Activated T-cell treated with anti-CD3 and anti-CD28 coated beads for 24 hours (primary cell): Measurements from ENCODE around the gene MIA2.
"Not testable (repeated sequence)": the region's sequence is repeated elsewhere in the genome, so short reads cannot be mapped to it uniquely, and the experiment has no call there.

ENCODE experiments used
- DNase-seq: peaks from one replicate; pipeline ENCODE4 v3.0.0-alpha.2; 2020; ENCODE audit warnings: low read depth

MIA2 gene

DNA sequence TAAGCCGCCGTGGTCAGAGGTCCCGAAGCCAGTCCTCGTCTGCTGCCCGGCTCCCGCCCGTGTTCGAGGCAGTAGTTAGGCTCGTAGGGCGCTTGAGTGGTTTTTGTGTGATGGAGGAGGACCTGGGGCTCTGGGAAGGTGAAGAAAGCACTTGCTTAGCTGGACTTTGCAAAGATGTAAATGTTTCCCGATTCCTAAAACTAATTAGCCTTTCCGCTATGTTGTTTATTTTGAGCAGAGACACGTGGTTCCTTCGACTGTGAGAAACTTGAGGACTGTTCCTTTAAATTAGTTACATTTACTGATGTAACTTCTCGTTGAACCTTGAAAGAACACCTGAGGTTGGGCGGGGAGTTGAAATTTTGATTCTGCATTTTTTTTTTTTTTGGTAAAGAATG, 33.9 kb downstream of the MIA2 start:
- no peak for DNase-seq

DNA sequence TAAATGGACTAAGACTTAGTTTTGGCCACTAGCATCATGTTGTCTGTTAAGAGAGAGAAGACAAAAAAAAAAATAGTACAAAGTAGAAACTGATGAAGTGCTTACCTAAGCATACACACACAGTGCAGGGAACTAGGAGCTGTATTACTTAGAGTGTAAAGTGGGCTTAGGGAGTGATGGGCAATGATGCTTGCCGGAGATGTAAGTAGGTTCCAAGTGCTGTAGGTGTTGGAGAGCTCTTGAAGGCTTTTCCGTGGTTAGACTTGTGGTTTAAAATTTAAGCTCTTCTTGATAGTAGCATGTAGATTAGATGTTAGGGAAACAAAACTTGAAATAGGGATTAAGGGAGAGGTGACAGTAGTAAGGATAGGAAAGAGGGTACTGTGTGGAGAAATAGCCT, 34.7 kb downstream of the MIA2 start:
- no peak for DNase-seq

DNA sequence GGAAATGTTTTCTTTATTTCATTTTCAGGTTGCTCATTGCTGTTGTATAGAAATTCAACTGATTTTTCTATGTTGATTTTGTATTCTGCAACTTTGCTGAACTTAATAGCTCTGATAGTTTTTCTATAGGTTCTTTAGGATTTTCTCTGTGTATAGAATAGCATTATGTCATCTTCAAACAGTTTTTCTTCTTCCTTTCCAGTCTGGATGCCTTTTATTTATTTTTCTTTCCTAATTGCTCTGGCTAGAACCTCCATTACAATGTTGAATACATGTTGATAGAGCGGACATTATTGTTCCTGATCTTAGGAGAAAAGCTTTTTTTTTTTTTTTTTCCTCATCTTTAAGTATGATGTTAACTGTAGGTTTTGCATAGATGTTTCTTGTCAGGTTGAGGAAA, 39.2 kb downstream of the MIA2 start:
- no peak for DNase-seq

DNA sequence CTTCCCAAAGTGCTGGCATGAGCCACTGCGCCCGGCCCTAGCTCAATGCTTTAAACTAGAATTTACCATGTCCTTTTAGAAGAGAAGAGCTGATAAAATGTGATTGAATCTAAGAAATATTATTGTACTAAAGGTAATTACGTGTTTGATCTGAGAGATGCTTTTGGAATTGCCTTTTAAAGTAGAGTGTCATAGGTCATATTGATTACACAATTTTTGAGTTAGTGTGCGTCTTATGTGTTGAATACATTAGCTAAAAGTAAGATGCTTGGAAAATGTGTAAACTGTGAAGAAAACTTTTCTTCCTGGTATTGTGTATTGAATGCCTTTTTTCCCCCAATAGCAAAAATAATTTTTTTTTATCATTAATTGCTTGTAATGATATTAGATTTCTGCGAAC, 41.7 kb downstream of the MIA2 start:
- DNase-seq: no peak

DNA sequence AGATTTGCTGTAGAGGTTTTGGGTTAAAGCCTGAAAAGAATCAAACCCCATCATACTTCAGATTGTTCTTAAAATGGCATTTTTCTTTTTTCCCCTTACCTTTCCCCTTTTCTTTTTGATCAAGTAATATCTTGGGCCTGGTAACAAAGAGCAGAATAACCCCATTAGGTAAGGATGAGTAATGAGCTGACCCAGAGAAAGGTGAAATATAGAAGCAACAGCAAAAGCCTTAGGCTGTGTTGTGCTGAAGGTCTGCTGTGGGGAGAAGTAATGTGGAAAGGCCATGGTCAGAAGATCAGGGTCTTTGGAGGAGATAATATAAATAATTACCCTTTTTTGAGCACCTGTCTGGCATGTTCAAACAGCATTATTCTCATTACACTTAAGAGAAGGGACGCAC, 42.3 kb downstream of the MIA2 start:
- DNase-seq: no peak

DNA sequence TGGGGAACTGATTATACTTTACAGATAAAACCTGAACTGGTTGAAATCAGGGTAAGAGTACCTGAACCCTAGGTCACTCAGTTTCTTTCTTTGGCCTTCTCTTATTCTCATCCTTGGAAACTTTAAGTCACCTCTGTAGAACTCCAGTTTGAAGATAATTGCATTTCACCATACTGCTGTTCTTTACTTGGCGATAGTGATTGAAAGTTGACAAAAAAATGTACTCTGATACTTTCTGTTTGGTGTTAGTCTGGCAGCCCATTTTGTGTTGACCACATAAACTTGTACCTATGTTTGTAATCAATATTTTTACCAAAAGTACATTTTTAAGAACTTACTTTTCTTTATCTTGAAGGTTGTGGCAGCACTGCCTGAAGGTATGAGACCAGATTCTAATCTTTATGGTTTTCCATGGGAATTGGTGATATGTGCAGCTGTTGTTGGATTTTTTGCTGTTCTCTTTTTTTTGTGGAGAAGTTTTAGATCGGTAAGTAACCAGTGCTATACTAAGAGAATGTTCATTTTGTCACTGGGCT, 42.9 kb downstream of the MIA2 start:
- no peak for DNase-seq

DNA sequence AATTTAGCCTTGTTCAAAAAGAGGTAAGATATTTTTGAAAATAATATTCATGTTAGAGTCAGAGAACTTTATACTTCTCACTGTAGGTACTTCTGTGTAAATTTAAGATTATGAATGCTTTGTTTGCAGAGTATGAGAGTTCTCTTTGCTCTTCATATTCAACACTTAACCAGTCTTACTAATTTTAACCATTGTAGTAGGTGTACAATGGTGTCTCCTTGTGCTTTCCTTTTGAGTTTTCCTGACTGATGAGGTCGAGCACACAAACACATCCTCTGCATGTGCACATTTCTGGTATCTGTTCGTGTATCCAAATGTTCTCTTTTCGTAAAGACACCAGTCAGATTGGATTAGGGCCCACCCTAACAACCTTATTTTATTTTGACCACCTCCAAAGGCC, 45.8 kb downstream of the MIA2 start:
- DNase-seq: no peak

DNA sequence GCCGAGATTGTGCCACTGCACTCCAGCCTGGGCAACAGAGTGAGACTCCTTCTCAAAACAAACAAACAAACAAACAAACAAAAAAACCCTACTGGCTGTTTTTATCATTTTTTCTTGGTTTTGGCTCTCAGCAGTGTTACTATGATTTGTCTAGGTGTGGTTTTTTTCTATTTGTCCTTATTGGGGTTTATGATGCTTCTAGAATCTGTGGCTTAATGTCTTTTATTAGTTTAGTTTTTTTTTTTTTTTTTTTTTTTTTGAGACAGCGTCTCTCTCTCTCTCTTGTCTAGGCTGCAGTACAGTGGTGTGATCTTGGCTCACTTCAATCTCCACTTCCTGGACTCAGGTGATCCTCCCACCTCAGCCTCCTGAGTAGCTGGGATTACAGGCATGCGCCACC, 47.0 kb downstream of the MIA2 start:
- DNase-seq: not testable (repeated sequence)

DNA sequence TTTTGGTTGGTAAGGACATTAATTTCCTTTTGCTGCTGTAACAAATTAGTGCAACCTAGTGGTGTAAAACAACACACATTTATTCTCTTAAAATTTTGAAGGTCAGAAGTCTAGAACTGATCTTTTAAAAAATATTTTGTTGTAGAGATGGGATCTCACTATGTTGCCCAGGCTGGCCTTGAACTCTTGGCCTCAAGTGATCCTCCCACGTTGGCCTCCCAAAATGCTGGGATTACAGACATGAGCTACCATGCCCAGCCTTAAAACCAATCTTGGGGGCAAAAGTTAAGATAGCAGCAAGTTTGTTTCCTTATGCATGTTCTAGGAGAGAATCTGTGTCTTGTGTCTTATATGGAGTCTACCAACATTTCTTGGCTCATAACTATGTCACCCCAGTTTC, 55.8 kb downstream of the MIA2 start:
- DNase-seq: no peak

DNA sequence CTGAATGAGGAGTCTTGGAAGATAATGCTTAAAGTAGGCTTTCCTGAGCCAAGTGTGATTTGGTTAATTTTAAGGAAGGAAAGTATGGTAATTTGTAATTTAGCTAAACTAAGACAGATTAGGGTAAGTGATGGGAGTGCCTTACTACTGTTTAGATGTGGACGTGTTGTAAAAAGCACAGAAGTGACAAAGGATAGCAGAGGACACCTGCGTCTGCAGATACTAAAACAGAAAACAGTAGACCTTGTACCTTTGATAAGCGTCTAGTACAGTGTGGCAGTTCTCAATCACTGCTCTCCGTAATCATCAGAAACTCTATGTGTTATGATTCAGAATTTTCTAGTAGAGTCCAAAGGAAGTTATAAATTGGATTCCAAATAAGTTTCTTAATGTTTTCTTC, 58.0 kb downstream of the MIA2 start:
- no peak for DNase-seq

DNA sequence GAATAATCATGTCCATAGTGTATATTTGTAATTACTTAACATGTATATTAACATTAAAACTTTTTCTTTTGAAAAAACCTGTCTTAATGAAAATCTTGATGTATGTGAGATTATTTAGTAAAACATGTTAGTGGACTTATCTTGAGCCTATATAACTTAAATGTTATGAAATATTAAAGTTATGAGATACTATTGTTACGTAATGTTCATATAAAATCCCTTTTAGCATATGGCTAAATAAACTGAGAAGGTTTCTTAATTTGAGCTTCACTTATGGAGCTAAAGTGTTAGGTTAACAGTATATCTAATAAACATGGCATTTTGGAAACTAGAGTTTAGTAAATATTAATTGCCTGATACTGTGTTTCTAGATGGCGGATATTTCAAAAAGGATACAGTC, 59.9 kb downstream of the MIA2 start:
- DNase-seq: no peak

DNA sequence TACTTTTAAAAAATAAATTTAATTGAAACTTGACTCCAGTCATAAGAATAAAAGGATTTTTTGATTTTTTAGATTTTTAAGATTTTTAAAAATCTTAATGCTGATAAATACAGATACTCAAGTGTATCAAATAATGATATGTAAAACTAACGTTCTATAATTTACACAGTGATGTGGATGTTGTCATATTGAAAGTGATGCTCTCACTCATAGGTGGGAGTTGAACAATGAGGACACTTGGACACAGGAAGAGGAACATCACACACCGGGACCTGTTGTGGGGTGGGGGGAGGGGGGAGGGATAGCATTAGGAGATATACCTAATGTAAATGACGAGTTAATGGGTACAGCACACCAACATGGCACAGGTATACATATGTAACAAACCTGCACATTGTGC, 66.7 kb downstream of the MIA2 start:
- not testable (repeated sequence) for DNase-seq

DNA sequence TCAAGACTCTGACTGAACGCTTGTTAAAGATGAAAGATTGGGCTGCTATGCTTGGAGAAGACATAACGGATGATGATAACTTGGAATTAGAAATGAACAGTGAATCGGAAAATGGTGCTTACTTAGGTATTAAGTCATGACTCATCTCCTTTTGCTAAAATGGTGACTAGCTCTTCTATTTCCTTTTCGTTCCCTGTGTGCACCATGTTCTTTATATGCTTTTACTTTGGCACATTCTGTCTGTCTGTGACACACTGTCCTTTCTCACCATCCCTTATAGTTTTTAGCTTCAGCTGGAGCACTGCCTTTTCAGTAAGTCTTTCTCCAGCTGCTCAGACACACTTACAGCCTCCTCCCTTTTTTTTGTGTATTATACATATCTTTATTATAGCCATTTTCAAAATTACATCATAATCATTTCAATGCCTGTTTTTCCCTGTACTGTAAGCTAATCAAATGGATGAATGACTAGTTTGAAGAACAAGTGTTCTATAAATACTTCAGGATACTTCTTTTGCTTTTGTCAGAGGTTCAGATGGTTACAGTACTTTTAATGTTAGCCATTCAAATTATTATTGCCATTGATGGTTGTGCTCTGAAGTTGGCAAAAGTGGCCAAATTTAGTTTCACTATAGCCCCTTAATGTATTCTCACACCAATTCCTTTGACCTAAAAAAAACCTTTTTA, 68.6 kb downstream of the MIA2 start:
- DNase-seq: no peak

DNA sequence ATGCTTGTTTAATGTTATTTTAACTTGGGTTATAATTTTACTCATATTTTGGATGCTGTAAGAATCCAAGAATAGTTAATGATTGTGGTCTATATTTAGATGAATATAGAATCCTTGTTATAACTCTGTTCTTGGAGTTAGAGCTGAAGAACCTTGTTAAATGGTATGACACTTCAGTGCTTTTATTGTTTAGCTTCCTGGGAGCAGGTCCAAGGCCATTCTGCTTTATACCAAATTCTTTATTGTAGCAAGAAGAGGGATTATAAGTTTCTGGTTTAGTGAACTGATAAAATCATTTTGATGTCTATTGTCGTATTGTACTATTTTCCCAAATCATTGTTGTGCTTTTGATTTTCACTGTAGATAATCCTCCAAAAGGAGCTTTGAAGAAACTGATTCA, 69.4 kb downstream of the MIA2 start:
- no peak for DNase-seq

DNA sequence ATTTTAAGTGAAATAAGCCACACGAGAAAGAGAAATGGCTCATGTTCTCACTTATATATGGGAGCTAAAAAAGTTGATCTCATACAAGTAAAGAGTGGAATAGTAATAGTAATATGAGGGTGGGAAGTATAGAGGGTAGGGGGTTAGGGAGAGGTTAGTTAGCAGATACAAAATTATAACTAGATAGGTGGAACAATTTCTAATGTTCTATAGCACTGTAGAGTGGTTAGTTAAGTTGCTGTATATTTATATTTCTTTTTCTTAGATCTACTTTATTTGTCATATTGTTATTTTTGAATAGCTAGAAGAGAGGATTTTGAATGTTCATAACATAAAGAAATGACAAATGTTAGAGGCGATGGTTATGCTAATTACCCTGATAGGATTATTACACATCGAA, 74.1 kb downstream of the MIA2 start:
- no peak for DNase-seq

DNA sequence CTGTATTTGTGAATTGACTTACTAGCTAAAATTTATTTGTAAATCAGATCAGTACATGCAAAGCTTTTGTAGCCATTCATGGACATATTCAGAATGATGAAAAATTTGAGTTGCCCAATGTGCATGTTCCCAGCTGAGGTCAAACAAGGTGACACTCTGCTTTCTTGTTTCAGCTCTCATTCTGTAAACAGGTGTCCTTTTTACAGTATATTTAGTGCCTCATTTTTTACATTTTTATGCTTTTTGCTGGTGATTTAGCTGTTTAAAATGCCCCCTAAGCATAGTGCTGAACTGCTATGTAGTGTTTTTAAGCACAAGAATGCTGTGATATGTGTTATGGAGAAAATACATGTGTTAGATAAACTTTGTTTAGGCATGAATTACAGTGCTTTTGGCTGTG, 76.3 kb downstream of the MIA2 start:
- DNase-seq: no peak

DNA sequence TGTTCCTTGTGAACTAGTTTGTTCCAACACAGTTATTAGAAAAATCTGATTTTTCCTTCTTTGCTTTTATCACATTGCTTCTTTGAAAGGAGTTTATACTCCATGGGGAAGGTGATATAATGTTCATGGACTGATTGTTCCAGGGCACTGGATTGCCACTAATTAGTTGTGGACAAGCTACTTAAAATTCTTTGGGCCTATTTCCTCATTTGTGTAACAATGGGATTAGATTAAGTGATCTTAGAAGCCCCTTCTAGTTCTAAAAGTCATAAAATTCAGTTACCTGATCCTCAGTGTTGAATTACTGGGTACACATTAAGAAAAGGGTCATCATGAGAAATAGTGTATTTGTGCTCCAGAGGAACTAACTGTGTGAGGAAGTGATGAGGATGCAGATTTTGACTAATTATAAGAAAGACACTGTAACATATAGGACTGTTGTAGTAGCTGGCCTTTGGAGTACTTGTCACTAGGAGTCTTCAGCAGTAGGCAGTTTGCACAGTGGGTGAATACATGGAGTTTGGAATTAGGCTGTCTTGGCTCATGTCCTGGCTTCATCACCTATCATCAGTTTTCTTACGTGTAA, 82.2 kb downstream of the MIA2 start:
- no peak for DNase-seq

DNA sequence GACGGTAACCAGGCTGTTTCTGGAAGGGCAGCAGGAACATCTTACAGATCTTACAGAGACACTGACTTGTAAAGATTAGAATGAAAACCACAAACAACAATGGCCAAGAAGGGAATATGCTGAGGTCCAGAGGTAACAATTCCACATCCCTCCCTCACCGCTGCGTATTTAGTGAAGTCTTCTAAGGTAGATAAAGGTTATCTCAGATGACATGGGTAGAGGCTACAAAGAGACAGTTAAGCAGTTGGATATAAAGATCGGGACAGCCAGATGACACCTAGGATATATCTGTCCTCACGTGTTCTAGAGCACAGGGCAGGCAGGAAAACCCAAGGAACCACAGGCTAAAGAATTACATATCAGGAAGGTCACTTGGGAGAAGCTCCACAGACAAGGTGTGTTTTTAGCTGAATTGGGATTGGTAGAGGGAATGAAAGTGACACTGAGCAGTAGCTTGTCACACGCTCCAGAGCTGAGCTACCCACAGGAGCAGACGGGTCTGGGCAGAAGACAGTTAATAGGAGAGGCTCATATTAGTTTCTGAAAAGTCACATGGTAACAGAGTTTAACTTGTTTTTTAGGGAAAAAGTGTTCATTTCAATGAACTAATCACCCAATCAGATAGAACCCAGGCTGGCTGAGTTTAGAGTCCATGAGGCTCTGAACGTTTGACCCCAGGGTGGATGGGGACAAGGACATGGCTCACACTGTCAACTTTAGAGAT, 83.3 kb downstream of the MIA2 start:
- no peak for DNase-seq

DNA sequence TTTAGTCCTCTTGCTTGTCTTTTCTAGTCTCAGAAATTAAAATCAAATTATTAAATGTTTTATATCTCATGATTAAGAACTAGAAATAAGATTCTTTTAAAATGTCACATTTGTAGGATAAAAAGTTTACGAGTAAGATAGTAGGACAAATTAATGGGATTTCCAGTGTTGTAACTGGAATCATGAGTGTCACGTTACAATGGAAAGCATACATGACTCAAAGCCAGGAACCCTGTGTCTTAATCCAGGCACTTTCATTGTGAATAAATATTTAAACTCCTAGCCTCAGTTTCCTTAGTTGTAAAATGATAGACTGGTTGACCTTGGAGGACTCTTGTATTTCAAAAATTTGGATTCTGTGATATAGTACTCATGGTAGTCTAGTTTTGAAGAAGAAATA, 84.9 kb downstream of the MIA2 start:
- no peak for DNase-seq

DNA sequence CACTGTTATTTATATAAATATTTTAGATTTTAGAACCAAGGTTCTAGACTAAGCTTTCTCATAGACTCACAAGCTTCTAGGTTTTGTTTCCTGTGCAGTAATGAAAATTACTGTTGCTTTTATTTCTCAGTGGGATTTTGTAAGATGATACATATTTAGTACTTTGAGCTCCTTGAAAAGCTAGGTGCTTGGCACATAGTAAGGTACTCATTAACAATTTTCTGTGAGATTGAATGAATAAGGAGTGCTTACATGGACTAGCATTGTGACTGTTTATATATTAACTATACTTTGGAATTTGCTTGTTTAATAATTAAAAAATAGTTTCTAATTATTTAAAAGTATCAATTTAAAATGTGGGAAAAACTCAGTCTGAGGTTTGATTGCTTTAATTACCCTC, 85.7 kb downstream of the MIA2 start:
- no peak for DNase-seq

DNA sequence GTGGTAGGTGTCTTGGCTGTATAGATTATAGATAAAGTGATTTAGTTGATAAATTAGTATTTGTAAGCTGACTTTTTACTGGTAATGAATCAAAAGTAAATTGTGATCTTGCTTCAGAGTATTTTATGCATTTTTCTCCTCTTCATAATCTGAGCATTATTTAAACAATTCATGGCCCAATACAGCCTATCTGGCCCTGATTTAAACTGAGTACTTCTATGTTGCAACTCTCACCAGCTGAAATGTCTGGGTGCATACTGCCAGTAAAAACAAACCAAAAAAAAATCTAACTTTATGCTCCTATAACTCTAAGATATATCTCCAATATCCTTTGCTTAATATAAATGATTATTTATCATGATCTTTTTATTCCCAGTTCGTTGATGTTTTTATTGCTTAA, 86.6 kb downstream of the MIA2 start:
- DNase-seq: no peak

DNA sequence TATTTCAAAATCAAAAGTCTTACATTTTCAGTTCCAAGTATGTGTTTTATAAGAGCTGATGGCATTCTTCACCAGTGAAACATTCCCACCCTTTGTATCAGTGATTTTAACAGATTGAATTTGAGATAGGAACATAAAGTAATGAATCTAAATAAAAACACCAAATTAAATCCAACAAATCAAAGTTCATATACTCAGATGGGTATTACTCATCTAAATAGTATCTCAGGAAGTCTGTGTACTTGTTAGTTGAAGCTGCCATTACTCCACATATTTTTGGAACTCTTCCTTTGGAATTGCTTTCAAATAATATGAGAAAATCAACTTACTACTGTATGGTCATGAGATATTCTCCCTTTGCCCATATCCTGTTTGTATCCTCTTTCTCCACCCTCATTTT, 89.1 kb downstream of the MIA2 start:
- DNase-seq: no peak

DNA sequence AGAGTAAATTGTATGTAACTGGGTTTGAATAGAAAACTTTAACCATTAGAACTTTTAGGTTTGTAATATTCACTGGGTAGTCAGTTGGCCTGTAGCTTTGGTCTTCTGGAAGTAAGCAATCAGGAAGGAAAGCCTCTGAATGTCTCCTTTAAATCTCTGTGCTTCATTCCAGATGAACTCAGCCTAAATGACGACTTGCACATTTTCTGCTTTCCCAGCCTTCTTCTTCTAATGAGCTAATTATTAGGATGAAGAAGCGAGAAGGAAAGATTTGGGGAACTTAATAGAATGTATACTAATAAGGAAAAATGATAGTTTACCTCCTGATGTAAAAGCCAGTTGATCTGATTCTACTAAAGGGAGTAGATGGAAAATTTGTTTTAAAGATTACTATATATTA, 90.4 kb downstream of the MIA2 start:
- no peak for DNase-seq

DNA sequence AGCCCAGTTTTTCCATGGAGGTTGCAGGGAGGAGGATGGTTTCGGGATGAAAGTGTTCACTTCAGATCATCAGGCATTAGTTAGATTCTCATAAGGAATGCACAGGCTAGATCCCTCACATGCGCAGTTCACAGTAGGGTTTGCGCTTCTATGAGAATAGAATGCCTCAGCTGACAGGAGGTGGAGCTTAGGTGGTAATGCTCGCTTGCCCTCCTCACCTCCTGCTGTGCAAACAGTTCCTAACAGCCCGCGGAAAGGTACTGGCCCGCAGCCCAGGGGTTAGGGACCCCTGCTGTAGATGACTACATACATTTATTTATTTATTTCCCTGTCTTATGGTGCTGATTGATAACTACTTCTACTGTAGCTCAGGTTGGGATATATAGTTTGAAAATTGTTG, 105.3 kb downstream of the MIA2 start:
- no peak for DNase-seq
